GM19351 (cell line): Measurements from ENCODE around the gene TNNT1.
A peak's percentile ranks its signal among the peaks of the same experiment; 100 is the strongest.

Experiments
- ATAC-seq: cut with Tn5 transposase; IDR thresholded peaks from one replicate; pipeline ENCODE4 v1.9.1; 2021; ENCODE audit warnings: mild to moderate bottlenecking, moderate library complexity; ENCODE audit not compliant: unreplicated experiment

The TNNT1 gene

DNA sequence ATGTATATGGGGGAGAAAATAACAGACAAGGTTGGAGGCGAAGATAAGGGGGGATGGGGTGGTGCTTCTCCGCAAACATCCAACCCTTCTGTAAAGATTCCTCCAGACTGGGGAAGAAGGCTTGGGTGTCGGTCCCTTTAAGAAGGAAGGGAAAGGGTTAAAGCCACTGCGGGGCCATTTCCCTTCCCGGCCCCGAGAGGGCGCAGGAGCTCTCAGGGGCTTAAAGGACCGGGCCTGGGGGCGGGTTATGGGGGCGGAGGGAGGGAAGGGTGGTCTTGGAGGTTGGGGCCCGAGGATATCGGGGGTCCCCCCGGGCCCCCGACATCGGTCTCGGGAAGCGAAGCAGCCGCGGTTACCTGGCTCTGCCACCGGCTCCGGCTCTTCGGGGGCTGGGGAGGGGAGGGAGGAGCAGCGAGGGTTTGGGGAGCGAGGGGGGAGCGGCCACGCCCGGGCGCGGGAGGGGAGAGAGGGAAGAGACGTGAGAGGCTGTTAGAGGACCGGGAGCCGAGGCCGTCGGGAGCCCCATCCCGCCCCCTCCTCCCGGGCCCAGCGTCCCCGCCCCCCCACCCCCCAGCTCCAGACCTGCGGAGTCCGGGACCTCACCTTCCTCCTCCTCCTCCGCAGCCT lies 2.8 kb downstream of the TNNT1 start:
- no peak for ATAC-seq

DNA sequence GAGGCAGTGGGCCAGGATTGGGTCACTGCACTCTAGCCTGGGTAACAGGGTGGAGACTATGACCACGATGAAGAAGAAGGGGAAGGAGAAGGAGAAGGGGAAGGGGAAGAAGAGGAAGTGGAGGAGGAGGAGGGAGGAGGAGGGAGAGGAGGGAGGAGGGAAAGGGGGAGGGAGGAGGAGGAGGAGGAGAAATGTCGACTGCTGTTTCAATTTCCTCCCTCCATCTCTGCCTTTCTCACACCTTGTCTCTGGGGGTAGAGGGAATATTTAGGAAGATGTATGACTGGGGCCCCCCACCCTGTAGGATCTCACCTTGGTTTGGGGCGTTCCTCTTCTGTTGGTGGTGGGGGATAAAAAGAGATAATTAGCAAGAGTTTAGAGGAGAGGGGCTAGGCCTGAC lies 3.8 kb downstream of the TNNT1 start:
- ATAC-seq = no peak

DNA sequence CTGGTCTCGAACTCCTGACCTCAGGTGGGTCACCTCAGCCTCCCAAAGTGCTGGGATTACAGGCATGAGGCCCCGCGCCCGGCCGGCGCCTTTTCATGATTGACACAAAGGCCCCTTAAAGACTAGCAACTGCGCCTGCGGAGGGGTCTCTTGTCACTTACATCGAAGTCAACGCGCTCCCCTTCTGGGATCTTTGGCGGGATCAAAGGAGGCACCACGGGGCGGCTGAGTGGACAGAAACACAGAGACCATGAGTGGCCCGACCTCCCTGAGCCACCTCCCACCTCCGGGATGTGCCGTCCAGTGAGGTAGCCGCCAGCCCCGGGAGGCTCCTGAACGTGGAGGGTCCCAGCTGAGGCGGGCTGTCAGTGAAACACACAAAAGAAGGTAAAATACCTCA lies 7.3 kb downstream of the TNNT1 start:
- ATAC-seq = no peak

DNA sequence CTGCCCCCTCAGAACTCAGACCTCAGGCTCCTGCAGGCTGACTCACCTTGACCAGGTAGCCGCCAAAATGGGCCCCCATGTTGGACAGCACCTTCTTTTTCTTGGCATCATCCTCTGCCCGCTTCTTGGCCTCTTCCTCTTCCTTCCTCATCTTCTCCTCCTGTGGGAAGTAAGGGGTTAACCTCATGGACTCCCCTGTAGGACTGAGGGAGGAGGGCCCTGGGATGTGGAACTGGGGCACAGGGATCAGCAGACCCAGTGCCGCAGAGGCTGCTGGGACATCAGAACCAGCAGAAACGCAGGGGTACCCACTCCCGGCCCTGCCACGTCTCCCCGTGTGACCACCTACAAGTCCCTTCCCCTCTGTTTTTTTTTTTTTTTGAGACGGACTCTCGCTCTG lies 11.1 kb downstream of the TNNT1 start:
- ATAC-seq = no peak

DNA sequence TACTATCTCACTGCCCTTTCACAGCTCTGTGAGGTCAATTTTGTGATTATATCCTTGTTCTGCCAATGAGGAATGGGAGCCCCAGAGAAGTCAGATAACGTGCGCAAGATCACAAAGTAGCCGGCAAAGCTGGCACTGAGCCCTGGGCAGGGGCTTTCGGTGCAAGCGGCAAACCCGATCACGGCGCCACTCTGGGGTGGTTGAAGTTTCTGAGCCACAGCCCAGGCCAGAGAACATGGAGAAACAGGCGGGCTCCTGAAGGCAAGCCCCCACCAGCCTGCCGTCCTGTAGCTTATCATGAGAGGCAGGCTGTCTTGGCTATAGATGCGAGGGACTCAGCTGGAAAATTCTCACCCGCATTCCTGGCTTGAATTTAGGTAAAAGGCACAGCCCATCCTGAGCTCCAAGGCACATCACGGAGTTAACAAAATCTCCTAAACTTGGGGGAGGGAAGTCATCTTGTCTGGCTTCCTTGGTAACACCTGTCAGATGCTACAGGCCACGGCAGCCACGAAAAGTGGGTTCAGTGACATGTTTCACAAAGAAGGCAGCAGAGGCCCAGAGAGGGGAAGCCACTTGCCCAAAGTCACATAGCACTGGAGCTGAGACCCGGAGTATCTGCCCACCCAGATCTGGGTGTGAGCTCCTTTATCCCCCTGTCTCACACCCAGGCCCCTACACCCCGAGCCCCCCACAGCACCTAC lies 12.5 kb downstream of the TNNT1 start:
- ATAC-seq = no peak

DNA sequence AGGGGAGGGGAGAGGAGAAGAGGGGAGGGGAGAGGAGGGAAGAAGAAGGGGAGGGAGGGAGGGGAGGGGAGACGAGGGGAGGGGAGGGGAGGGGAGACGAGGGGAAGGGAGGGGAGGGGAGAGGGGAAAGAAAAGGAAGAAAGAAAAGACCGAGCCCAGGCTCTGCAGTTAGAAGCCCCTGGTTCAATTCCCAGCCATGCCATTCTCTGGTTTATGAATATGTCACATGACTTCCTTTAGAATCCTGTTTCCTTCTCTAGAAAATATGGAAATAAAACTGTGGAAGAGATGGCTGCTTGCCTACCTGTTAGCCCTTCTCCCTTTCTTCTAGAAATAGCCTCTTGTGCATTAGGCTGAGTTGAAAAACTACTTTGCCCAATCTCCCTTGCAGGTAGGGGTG lies 14.3 kb downstream of the TNNT1 start:
- ATAC-seq = no peak

DNA sequence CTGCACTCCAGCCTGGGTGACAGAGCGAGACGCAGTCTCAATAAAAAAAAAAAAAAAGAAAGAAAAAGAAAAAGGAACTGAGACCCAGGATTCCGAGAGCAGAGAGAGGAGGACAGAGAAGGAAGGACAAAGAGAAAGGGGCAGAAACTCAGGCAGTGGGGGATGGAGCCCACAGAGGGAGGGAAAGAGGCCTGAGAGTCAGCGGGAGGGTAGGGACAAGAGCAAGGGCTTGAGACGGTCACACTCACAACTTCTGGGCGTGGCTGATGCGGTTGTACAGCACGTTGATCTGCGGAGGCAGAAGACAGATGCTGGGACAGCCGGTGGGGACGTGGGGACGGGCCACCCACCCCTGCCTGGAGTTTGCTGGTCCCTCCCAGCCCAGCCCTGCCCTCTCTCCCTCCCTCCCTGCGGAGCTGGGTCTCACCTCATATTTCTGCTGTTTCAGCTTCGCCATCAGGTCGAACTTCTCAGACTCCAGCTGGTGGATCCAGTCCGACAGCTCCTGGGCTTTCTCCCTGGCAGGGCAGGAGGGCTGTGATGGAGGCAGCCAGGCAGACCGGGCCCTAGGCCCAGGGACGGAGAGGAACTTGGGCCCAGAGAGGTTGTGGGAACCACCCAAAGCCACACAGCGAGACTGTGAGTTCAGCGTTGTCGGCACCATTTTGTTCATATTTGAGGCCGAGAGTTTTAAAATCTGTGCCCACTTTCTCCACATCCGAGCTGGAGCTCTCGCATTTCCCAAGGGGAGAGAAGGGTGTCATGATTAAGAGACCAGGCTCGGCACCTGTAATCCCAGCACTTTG lies 15.2 kb downstream of the TNNT1 start:
- no peak for ATAC-seq

DNA sequence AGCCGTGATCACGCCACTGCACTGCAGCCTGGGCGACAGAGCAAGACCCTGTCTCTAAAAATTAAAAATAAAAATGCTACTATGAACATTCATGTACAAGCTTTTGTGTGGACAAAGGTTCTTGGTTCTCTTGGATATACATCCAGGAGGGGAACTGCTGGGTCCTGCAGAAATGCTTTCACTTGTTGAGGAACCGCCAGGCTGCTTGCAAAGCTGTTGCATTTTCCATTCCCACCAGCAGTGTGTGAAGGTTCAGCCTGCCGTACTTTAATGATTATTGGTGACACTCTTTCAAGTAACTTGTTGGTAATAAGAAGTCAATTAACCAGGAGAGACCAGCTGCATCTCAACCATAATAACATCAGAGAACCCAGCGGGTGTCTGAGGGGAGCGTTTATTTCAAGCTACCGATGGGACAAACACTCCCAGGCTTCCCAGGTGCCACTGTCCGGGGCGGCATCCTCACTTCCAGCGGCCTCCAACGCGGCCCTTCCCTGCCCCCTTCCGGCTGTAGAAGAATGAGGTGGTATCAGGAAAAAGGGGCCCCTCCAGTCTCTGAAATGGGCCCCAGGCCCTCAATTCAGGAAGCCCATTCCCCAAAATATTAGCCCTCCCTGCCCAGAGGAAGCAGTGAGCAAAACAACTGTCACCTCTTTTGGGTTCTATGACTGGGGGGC lies 16.4 kb downstream of the TNNT1 start:
- no peak for ATAC-seq

DNA sequence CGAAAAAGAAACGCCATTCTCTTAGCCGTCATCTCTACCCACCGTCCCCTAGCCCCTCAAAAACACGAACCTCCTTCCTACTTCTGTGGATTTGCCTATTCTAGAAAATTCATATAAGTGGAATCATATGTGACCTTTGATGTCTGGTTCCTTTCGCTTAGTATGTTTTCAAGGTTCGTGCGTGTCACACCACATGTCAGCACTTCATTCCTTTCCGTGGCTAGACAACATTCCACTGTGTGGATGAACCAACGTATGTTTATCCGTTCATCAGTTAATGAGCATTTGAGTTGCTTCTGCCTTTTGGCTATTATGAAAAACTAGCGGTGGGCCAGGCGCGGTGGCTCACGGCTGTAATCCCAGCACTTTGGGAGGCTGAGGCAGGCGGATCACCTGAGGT lies 17.6 kb downstream of the TNNT1 start:
- ATAC-seq = no peak

DNA sequence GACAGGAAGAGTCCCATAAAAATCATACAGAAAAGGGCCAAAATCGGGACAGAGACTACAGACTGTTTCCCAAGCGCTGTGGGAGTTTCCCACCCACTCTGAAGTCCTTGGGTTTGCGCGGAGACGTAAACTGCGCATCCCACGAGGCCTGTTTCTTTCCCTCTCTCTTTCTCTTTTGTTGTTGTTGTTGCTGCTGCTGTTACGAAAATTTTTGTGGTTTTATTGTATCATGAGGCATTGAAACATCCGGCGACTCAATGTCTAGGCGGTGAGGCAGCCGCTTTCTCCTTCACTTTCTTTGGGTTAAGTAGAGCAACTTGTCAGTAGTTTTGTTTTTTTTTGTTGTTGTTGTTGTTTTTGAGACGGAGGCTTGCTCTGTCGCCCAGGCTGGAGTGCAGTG lies 30.0 kb downstream of the TNNT1 start:
- ATAC-seq = no peak

DNA sequence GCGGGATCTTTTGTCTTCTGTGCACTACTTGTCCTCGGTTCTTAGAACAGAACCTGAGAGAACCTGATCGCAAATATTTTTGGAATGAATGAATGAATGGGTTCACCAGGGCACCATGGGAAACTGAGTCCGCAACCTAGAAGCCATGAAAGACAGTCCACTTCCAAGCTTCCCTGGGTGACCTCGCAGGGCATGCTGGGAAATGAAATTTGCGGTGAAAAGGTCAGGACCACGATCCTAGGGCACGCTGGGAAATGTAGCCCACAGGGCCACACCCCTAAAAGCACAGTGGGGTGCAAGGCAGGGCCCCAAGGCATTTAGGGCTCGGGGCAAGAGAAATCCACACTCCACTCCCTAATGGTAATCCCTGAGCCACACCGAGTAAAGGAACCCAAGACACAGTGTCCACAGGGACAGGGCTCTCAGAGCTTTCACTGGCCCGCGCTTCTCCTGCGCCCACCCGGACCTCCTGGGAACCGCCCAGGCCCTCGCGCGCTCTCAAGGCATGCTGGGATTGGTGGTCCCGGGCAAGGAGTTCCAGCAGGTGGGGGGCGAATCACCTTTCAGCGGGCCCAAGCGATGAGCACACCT lies 30.5 kb downstream of the TNNT1 start:
- no peak for ATAC-seq

DNA sequence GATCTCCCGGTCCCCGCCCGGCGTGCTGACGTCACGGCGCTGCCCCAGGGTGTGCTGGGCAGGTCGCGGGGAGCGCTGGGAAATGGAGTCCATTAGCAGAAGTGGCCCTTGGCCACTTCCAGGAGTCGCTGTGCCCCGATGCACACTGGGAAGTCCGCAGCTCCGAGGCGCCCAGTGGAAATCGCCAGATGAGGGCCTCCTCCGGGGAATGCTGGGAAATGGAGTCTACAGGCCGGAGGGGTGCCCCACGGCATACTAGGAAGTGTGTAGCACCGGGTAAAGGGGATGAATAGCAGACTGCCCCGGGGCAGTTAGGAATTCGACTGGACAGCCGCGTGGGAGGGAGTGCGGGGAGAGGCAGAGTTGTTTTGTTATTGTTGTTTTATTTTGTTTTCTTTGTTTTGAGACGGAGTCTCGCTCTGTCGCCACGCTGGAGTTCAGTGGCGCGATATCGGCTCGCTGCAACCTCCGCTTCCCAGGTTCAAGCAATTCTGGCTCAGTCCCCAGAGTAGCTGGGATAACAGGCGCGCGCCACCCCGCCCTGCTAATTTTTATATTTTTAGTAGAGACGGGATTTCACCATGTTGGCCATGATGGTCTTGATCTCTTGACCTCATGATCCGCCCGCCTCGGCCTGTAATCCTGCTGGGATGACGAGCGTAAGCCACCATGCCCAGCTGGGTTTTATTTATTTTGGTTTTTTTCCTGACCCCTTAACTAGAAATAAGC lies 31.2 kb downstream of the TNNT1 start:
- peak; percentile 79 for ATAC-seq

DNA sequence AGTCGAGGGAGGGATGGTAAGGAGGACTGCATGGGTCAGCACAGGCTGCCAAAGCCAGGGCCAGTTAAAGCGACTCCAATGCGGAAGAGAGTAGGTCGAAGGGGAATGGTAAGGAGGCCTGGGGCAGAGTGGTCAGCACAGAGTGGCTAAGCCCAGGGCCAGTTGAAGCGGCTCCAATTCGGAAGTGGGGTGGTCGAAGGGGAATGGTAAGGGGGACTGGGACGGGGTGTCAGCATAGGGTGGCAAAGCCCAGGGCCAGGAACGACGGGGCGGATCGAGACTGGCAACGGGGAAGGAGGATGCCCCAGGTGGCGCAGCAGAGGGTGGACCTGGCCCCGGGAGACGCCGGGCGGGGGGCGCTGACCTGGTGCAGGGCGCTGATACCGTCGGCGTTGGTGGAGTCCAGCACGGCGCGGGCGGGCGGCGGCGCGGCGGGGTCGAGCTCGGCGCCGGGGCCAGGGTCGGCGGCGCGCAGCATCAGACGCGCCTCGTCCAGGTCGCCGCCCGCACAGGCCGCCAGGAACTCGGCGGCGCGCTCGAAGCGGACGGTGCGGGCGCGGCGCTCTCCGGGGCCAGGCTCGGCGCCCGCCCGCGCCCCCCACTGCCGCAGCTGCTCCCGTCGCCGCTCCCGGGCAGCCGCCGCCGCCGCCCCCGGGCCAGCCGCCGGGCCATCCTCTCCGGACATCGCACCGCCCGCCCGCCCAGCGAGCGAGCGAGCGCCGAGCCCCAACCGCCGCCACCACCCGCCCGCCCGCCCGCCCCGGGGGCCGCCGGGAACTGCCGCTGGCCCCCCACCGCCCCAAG lies 31.9 kb downstream of the TNNT1 start, which contains the start of gene PPP1R12C:
PPP1R12C (minus strand) TSS at position 779 of the 804 bp plus-strand sequence; CDS start at position 685, 94 bp downstream.
- ATAC-seq = peak; percentile 4

DNA sequence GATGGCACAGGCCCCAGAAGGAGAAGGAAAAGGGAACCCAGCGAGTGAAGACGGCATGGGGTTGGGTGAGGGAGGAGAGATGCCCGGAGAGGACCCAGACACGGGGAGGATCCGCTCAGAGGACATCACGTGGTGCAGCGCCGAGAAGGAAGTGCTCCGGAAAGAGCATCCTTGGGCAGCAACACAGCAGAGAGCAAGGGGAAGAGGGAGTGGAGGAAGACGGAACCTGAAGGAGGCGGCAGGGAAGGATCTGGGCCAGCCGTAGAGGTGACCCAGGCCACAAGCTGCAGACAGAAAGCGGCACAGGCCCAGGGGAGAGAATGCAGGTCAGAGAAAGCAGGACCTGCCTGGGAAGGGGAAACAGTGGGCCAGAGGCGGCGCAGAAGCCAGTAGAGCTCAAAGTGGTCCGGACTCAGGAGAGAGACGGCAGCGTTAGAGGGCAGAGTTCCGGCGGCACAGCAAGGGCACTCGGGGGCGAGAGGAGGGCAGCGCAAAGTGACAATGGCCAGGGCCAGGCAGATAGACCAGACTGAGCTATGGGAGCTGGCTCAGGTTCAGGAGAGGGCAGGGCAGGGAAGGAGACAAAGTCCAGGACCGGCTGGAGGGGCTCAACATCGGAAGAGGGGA lies 32.7 kb downstream of the TNNT1 start:
- ATAC-seq = no peak

DNA sequence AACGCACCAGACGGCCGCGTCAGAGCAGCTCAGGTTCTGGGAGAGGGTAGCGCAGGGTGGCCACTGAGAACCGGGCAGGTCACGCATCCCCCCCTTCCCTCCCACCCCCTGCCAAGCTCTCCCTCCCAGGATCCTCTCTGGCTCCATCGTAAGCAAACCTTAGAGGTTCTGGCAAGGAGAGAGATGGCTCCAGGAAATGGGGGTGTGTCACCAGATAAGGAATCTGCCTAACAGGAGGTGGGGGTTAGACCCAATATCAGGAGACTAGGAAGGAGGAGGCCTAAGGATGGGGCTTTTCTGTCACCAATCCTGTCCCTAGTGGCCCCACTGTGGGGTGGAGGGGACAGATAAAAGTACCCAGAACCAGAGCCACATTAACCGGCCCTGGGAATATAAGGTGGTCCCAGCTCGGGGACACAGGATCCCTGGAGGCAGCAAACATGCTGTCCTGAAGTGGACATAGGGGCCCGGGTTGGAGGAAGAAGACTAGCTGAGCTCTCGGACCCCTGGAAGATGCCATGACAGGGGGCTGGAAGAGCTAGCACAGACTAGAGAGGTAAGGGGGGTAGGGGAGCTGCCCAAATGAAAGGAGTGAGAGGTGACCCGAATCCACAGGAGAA lies 33.5 kb downstream of the TNNT1 start:
- no peak for ATAC-seq

DNA sequence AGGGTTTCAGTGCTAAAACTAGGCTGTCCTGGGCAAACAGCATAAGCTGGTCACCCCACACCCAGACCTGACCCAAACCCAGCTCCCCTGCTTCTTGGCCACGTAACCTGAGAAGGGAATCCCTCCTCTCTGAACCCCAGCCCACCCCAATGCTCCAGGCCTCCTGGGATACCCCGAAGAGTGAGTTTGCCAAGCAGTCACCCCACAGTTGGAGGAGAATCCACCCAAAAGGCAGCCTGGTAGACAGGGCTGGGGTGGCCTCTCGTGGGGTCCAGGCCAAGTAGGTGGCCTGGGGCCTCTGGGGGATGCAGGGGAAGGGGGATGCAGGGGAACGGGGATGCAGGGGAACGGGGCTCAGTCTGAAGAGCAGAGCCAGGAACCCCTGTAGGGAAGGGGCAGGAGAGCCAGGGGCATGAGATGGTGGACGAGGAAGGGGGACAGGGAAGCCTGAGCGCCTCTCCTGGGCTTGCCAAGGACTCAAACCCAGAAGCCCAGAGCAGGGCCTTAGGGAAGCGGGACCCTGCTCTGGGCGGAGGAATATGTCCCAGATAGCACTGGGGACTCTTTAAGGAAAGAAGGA lies 34.4 kb downstream of the TNNT1 start:
- ATAC-seq = no peak

DNA sequence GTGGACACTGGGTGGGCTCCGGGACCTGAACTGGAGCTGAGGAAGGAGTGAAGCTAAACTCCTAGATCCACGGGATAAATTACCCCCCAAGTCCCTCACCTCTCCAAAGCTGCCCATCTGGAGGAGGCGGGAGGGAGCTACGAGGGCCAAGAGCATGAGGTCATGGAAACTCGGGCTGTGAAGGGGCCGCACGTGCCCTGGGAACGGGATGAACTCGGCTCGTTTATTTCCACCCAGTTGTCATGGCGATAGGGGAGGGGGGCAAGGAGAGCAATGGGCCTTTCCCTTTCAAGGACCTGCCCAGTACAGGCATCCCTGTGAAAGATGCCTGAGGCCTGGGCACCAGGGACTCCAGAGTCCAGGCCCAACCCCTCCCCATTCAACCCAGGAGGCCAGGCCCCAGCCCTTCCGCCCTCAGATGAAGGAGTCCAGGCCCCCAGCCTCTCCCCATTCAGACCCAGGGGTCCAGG lies 35.4 kb downstream of the TNNT1 start:
- ATAC-seq = no peak
